GM12892 (cell line): ENCODE measurements around the gene BTBD7.

Source experiments
- POLR2A ChIP-seq: IDR thresholded peaks from 2 replicates; pipeline ENCODE4 v1.6.1; 2011; ENCODE audit warnings: low read depth, low read length, control low read depth
- POLR2AphosphoS5 ChIP-seq: IDR thresholded peaks from 2 replicates; pipeline ENCODE4 v1.6.1; 2011; ENCODE audit warnings: low read depth, low read length, control low read depth
- TAF1 ChIP-seq: IDR thresholded peaks from 2 replicates; pipeline ENCODE4 v1.6.1; 2011; ENCODE audit warnings: low read depth, mild to moderate bottlenecking, control low read depth, low read length, borderline replicate concordance

DNA sequence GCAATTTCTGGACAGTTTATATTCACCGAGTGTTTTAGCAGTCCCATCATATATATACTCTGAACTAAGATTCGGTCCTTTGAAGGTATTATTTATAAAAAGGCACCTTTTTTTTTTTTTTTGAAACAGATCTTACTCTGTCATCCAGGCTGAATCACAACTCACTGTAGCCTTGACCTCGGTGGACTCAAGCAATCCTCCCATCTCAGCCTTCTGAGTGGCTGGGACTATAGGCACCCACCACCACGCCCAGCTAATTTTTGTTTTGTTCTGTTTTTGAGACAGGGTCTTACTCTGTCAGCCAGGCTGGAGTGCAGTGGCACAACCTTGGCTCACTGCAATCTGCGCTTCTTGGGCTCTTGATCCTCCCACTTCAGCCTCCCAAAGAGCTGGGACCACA, 52.1 kb downstream of the BTBD7 start:
- TF ChIP-seq TAF1 = no peak
- TF ChIP-seq POLR2AphosphoS5 = no peak
- no peak for TF ChIP-seq POLR2A
